Endothelial cell (in vitro differentiated cells): Measurements from ENCODE around the gene CHD1. TPM values are rescaled to one million over a fixed set of nuclear protein-coding genes. Genes with fewer than 3 reads are reported as not detected.

Source experiments
- DNase-seq: peaks from one replicate; pipeline ENCODE4 v3.0.0; 2021; ENCODE audit warnings: low spot score
- H3K27ac Mint-ChIP-seq: one replicate; pipeline ENCODE4 v1.8.0; 2021; ENCODE audit warnings: mixed read lengths, inconsistent platforms; ENCODE audit not compliant: unreplicated experiment
- H3K27me3 Mint-ChIP-seq: one replicate; pipeline ENCODE4 v1.8.0; 2021; ENCODE audit warnings: mild to moderate bottlenecking, moderate library complexity, mixed read lengths, inconsistent platforms; ENCODE audit not compliant: unreplicated experiment
- H3K36me3 Mint-ChIP-seq: one replicate; pipeline ENCODE4 v1.8.0; 2021; ENCODE audit warnings: mild to moderate bottlenecking, low read depth, mixed read lengths, inconsistent platforms; ENCODE audit not compliant: unreplicated experiment
- H3K4me1 Mint-ChIP-seq: one replicate; pipeline ENCODE4 v1.8.0; 2021; ENCODE audit warnings: mild to moderate bottlenecking, mixed read lengths, inconsistent platforms; ENCODE audit not compliant: unreplicated experiment
- H3K4me3 Mint-ChIP-seq: one replicate; pipeline ENCODE4 v1.8.0; 2021; ENCODE audit warnings: mild to moderate bottlenecking, mixed read lengths, inconsistent platforms; ENCODE audit not compliant: unreplicated experiment
- H3K9me3 Mint-ChIP-seq: one replicate; pipeline ENCODE4 v1.8.0; 2021; ENCODE audit warnings: mixed read lengths, inconsistent platforms; ENCODE audit not compliant: unreplicated experiment
- total RNA-seq: library from RNA; stranded (reverse); fragmentation: NEBNext Ultra II Directional; extraction: Animal tissue kit (Norgen Biotek cat#: 25700); gene quantifications from one replicate; pipeline ENCODE4 v1.2.1, GENCODE V29; 2021; ENCODE audit not compliant: unreplicated experiment
- TF ChIP-seq, protein P1 (sequence below): fragments of 200-600 bp; sonication (generic); IDR thresholded peaks from one replicate; pipeline ENCODE4 v1.5.0; 2021; ENCODE audit warnings: antibody characterized with exemption; ENCODE audit not compliant: unreplicated experiment

CHD1 gene
- total RNA-seq, 1 donor from 2014 or later: 50.5 TPM

DNA sequence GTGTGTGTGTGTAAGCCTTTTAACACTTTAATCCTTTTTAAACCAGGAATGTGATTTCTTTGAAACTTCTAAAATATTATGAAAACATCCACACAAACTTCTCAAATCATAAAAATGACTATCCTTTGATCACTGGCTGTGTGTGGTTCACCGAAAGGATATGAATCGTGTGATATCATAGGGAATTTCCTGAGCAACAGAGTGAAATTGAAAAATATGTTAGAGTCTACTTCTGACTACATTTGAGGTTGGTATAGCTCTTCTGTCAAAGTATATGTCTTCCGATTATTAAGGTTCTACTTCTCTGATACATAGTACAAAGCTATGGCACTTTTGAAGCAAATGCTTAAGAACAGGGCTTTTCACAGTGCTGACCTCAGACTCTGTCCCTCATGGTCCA, 115.1 kb downstream of the CHD1 start:
- H3K9me3 Mint-ChIP-seq: no peaks in the 10 kb centered on the region
- no peaks in the 10 kb centered on the region for H3K4me1 Mint-ChIP-seq

DNA sequence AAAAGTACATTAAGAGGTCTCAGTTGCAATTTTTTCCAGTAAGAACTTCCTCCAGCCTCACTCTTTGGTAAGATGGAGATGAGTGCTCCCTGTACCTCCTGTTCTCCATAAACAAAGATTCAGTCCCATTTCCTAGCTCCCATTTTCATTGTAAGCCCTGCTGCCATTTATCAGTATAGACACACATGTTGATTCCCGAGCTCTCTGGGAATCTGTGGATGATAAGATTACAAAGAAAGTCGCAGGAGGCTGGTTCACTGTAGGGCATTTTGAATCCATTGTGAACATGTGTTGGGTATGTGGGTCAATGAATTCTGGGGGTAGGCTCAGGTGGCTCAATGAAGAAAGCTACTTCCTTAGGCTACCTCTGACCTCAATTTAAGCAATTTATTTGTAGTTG, 118.6 kb downstream of the CHD1 start:
- Mint-ChIP-seq H3K27me3 (no peaks in the 10 kb centered on the region), H3K36me3 (peaks cover 22% of the 10 kb centered on the region), H3K9me3 (peaks cover 10% of the 10 kb centered on the region), H3K27ac (no peak overlapping the region), H3K4me1 (no peaks in the 10 kb centered on the region), H3K4me3 (no peak overlapping the region)
- DNase-seq: no peak
- TF ChIP-seq, protein P1, sequence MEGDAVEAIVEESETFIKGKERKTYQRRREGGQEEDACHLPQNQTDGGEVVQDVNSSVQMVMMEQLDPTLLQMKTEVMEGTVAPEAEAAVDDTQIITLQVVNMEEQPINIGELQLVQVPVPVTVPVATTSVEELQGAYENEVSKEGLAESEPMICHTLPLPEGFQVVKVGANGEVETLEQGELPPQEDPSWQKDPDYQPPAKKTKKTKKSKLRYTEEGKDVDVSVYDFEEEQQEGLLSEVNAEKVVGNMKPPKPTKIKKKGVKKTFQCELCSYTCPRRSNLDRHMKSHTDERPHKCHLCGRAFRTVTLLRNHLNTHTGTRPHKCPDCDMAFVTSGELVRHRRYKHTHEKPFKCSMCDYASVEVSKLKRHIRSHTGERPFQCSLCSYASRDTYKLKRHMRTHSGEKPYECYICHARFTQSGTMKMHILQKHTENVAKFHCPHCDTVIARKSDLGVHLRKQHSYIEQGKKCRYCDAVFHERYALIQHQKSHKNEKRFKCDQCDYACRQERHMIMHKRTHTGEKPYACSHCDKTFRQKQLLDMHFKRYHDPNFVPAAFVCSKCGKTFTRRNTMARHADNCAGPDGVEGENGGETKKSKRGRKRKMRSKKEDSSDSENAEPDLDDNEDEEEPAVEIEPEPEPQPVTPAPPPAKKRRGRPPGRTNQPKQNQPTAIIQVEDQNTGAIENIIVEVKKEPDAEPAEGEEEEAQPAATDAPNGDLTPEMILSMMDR: no peak

More for the DNA sequence above, 115.1 kb downstream of the CHD1 start:
- Mint-ChIP-seq H3K4me3 (no peak overlapping the region), H3K27ac (no peak overlapping the region), H3K36me3 (no peaks in the 10 kb centered on the region), H3K27me3 (no peaks in the 10 kb centered on the region)
- DNase-seq: no peak
- TF ChIP-seq, protein P1: no peak

DNA sequence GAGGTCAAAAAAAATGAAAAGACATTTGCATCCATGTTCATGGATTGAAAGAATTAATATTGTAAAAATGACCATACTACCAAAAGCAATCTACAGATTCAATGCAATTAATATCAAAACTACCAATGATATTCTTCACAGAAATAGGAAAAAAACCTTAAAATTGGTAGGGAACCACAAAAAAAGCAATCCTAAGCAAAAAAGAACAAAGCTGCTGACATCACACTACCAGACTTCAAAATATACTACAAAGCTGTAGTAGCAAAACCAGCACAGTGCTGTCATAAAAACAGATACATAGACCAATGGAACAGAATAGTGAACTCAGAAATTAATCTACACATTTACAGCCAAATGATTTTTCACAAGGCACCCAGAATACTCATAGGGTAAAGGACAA, 121.0 kb downstream of the CHD1 start:
- no peaks in the 10 kb centered on the region for H3K27me3 Mint-ChIP-seq
- no peak overlapping the region for H3K4me3 Mint-ChIP-seq
- peaks cover 3% of the 10 kb centered on the region for H3K4me1 Mint-ChIP-seq
- TF ChIP-seq, protein P1: no peak
- peaks cover 13% of the 10 kb centered on the region for H3K9me3 Mint-ChIP-seq
- no peak overlapping the region for H3K27ac Mint-ChIP-seq
- DNase-seq: no peak
- H3K36me3 Mint-ChIP-seq: peaks cover 25% of the 10 kb centered on the region

DNA sequence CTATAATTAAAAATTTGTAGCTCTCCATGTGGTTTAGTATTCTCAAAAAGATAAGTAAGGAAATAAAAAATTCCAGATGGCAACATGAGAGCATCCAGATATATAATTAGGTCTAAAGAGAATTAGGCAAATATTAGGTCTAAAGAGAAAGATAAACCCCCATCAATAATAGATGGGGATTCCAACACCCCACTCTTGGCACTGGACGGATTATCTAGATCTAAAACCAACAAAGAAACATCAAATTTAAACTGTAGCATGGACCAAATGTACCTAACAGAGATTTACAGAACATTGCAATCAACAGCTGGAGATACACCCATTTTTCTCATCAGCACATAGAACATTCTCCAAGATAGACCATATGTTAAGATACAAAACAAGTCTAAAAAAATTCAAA, 123.7 kb downstream of the CHD1 start:
- Mint-ChIP-seq H3K27ac (no peak overlapping the region), H3K27me3 (no peaks in the 10 kb centered on the region), H3K4me1 (peaks cover 4% of the 10 kb centered on the region), H3K4me3 (no peak overlapping the region), H3K36me3 (peaks cover 27% of the 10 kb centered on the region), H3K9me3 (peaks cover 13% of the 10 kb centered on the region)
- TF ChIP-seq, protein P1: no peak
- DNase-seq: no peak

DNA sequence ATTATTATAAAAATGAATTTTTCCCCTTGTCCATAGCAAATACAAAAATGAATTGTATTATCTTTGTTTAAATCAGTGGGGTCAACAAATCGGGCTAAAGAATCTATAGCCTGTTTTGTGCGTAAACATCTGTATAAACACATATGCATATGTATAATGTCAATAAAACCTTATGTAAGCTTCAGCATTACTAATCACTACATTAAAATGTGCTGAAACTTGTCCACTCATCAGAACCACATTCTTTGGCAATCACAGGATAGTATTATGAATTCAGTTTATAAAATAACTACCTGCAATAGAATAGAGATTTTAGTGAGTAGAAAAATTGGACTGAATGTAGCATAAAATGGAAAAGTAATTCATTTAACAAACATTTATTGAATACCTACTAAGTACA, 124.7 kb downstream of the CHD1 start:
- no peak for DNase-seq
- peaks cover 27% of the 10 kb centered on the region for H3K36me3 Mint-ChIP-seq
- H3K9me3 Mint-ChIP-seq: peaks cover 13% of the 10 kb centered on the region
- peaks cover 5% of the 10 kb centered on the region for H3K4me1 Mint-ChIP-seq
- H3K27ac Mint-ChIP-seq: no peak overlapping the region
- TF ChIP-seq, protein P1: no peak
- H3K27me3 Mint-ChIP-seq: no peaks in the 10 kb centered on the region
- no peak overlapping the region for H3K4me3 Mint-ChIP-seq

Other genes with a start within 250 kb of the CHD1 start
- 24.5 TPM for gene RGMB, start 155.3 kb downstream of the CHD1 start, total RNA-seq